GM12891 (cell line): ENCODE measurements around the gene HAUS7.

Experiments
- DNase-seq: peaks from one replicate; pipeline ENCODE4 v3.0.0; 2011; ENCODE audit warnings: low spot score; ENCODE audit not compliant: insufficient read length
- FAIRE-seq: peaks from 2 replicates; lab custom pipeline; 2011; peaks lifted over from hg19 to GRCh38; lab: Jason Lieb, UNC
- PAX5 ChIP-seq: IDR thresholded peaks from 2 replicates; pipeline ENCODE4 v1.6.1; 2011; ENCODE audit warnings: low read length, moderate library complexity, mild to moderate bottlenecking; ENCODE audit not compliant: insufficient read depth, severe bottlenecking
- POLR2A ChIP-seq: IDR thresholded peaks from 2 replicates; pipeline ENCODE4 v1.6.1; 2011; ENCODE audit warnings: low read depth, low read length, control low read depth
- POLR2AphosphoS5 ChIP-seq: IDR thresholded peaks from 2 replicates; pipeline ENCODE4 v1.6.1; 2011; ENCODE audit warnings: low read depth, low read length, control low read depth
- POU2F2 ChIP-seq: IDR thresholded peaks from 2 replicates; pipeline ENCODE4 v1.6.1; 2011; ENCODE audit warnings: low read depth, mild to moderate bottlenecking, control low read depth, low read length, moderate library complexity
- SPI1 ChIP-seq: IDR thresholded peaks from 2 replicates; pipeline ENCODE4 v1.6.1; 2011; ENCODE audit warnings: low read depth, low read length, control low read depth
- TAF1 ChIP-seq: IDR thresholded peaks from 2 replicates; pipeline ENCODE4 v1.6.1; 2011; ENCODE audit warnings: low read depth, low read length, control low read depth

HAUS7 gene

DNA sequence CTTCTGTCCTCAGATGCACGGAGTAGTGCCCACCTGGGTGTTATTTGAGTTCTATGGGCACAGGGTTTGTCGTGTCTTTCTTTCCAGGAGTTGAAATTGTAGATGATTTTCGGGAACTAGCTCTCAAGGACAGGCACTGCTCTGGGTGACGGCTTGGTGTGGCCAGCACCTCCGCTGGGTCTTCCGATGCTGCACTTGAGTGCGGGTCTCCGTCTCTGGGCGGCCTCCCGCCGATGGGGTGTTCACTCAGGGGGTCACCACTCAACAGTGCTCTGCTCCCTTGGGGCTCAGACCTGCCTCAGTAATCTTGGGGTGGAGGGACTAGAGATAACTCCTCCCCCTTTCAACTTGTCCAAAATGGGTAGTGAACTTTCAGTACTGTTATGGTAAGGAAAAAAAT lies 56.6 kb downstream of the HAUS7 start:
- FAIRE-seq (no peak), DNase-seq (no peak)
- TF ChIP-seq TAF1: no peak
- TF ChIP-seq POLR2AphosphoS5: no peak

DNA sequence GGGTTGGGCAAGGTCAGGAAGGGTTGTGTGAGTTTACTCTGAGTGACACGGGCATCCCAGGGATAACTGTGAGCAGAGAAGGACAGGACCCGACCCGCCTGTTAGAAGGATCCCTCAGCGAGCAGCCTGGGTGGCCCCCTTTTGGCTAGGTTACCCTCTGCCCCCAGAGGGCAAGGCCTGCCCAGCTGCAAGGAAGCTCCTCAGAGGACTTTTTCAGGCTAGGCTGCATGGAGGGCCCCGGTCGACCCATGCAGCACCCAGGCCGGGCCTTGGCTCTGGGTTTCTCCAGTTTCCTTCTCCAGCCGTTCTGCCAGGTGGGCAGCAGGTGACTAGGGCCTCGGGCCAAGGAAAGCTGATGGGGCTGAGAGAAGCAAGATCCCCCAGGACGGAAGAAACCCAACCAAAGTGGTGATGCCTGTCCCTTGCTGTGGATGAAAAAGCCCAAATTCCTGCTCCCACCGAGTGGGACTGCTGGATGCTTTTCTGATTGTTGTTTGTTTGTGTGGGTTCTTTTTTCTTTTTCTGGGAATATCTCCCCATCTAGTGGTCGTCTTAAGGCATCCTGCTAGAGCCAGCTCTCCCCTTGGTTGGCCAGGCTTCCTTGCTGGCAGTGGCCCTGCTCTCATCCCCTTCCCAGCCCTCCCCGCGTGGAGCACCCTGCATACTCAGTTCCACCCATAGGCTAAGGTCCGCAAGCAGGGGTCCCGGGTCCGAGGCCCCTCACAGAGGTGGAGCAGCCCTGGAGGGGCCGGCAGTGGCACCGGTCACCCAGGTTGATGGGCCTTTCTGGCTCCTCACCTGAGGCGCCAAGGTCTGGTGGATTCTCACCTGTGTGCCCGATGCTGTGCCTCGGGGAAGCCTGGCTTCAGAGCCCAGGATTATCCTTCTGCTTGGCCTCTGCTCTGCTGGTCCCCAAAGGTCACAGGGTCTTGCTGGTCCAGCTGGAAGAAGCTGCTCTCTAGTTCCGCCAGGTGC lies 57.3 kb downstream of the HAUS7 start:
- FAIRE-seq (no peak), DNase-seq (no peak)
- TF ChIP-seq PAX5: no peak
- TF ChIP-seq TAF1: no peak
- TF ChIP-seq POLR2A: no peak
- no peak for TF ChIP-seq SPI1
- TF ChIP-seq POLR2AphosphoS5: no peak

DNA sequence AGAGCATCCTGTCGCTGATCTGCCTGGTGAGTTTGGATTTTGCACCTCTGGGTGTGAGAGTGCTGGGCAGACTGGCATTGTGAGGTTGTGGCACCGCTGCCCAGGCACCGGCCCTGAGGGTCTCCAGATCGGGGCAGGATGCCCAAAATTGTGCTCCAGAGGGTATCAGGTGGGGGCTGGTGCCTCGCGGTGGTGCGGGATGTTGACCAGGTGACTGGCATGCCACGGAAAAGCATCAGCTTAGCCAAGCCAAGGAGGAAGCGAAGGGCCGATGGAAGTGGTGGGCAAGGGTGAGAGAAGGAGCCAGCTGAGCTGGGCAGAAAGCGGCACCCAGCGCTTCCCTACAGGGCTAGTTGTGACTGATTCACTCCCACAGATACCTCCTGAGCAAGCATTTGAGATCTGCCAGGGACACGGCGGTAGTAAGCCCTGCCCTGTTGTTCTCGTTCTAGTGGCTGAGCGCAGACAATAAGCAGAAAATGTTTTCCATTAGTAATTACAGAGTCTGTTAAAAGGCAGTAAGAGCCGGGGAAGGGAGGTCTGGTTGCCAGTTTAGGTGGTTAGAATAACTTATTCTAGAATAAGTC lies 58.3 kb downstream of the HAUS7 start:
- DNase-seq: no peak
- FAIRE-seq: peak; percentile 85
- TF ChIP-seq POLR2AphosphoS5 (no peak), TAF1 (no peak), PAX5 (no peak), SPI1 (no peak), POU2F2 (no peak), POLR2A (no peak)

DNA sequence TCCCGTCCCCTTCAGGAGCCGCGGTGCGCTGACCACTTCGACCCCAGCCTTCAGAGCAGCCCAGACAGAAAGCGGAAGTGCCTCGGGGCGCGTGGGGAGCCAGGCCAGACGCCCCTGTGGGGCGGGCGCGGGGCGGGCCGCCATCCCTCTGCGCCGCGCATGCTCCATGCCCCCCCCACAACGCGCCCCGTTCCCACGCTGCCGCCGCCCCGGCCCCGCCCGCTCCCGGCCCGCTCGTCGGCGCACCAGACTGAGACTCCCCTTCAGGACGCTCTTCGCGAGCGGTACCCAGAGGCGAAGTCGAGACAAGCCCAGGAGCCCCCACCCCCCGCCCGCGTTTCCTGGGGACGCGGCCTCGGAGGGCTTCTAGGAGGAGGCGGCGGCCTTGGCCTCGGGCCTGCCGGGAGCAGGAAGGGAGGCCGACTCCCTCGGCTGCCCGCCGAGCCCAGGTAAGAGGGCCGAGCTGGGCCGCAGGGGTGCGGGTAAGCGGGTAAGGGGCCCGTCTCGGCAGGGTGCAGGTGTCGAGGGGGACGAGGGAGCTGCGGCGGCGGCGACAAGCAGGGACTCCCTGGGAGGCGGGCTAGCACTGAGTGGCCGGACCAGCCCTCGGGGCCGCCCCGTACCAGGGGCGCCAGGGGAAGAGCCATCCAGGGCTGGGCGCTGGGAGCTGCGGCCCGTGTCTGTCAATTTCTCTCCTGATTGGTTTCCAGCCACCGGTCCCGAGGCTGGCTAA lies 59.0 kb downstream of the HAUS7 start, which contains the start of gene ZFP92:
Gene ZFP92, plus strand, starts transcription at position 218 of the 733 bp plus-strand sequence. CDS start 6,851 bp downstream, outside the sequence.
- FAIRE-seq (peak; percentile 81), DNase-seq (peak; percentile 68)
- TF ChIP-seq POU2F2 (no peak), PAX5 (no peak), SPI1 (peak; percentile 90), TAF1 (no peak), POLR2A (no peak), POLR2AphosphoS5 (no peak)

DNA sequence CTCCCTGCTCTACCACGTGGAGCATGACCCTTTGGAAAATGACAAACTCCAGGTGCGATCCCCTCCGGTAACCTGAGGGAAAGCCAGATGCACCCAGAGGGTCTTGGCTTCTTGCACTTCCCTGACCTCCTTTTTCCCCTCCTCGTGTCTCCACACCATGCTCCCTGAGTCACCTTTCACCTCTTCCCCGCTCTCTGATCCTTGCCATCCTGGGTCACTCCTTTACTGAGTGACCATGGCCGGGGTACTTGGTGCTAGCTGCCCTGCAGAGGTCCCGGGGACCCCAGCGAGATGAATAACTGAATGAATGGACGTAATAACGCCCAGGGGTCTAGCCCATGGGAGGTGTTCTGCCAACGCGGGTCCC lies 59.5 kb downstream of the HAUS7 start:
- FAIRE-seq (peak; percentile 86), DNase-seq (no peak)
- no peak for TF ChIP-seq SPI1
- no peak for TF ChIP-seq PAX5
- no peak for TF ChIP-seq POLR2AphosphoS5
- no peak for TF ChIP-seq TAF1
- TF ChIP-seq POLR2A: no peak
- TF ChIP-seq POU2F2: no peak

DNA sequence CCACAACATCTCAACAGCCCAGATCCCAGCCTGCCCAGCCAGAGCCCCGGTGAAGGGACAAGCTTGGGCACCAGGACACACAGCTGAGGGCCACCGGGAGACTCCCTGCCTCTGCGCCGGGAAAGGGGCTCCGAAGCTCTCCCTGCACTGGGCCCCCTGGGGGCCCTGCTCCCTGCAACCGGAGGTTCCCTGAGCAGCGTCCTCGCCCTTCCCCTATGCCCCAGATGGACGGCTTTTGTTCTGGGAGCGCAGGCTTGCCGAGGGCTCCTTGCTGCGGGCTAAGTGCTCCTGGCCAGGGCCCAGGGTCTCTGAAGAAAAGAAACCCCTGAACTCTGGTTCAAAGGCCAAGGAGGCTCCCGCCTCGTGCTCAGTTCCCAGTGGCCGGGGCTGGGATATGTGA lies 60.0 kb downstream of the HAUS7 start:
- FAIRE-seq (no peak), DNase-seq (no peak)
- no peak for TF ChIP-seq POLR2A
- no peak for TF ChIP-seq TAF1
- TF ChIP-seq POLR2AphosphoS5: no peak
- no peak for TF ChIP-seq SPI1
- no peak for TF ChIP-seq POU2F2
- TF ChIP-seq PAX5: no peak

DNA sequence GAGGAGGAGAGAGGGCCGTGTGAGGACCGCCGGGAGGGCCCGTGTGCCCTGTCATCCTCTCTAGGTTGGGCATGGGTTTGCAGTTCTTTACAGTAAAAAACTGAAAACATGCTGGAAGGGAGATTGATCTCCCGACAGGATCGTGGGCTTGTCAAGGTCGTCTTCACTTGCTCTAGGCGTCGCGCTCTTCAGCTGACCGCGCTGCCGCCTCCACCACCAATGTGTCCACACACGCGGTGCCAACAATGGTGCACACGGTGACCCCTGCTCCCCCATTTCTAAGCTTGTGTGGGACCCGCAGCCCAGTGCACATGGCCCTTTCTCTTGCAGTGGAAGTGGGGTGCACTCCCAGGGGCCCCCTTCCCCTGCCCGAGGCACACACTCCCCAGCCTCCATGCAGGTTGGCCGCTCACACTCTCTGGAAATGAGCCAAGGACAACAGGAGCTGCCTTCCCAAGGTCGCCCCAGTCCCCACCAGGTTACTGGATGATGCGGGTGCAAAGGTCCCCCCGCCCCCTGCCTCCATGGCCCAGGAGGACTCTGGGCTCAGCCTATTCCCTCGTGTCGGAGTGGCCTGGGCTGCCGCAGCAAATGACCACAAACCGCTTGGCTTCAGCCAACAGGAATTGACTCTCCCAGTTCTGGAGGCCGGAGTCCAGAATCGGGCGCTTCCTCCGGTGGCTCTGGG lies 60.8 kb downstream of the HAUS7 start:
- TF ChIP-seq TAF1 (no peak), SPI1 (no peak), PAX5 (no peak), POLR2A (no peak), POLR2AphosphoS5 (no peak), POU2F2 (no peak)
- FAIRE-seq (no peak), DNase-seq (no peak)

DNA sequence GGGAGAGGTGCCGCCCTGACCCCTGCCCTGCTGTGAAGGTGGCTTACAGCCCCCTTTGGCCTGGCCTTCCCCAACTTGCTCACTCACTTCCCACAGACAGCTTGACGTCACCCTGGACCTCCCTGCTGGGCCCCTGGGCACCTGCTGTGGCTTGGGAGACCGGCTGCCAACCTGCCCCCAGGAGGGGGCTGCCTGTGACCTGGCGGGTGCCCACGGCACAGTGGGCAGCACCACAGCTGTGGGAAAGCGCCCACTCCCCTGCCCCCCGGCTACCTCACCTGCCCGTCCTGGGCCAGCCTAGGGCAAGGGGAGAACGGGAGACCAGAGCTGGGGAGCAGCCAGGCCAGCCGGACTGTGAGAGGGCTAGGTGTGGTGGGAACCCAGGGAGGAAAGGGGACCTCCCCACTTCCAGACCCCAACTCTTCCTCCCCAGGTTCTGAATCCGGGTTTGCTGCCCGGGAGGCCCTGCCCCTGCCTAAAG lies 61.5 kb downstream of the HAUS7 start:
- TF ChIP-seq TAF1 (no peak), SPI1 (no peak), POU2F2 (no peak)
- no peak for DNase-seq
- FAIRE-seq: no peak
